AG08395 (cell line): ENCODE data around the gene ZSCAN5A.
"Not testable (repeated sequence)": the region's sequence is repeated elsewhere in the genome, so short reads cannot be mapped to it uniquely, and the experiment has no call there.

Experiments
- DNase-seq: peaks from one replicate; pipeline ENCODE4 v3.0.0; 2012; ENCODE audit warnings: mixed read lengths, low spot score

Gene ZSCAN5A

GRCh38 chr19:56209091-56209490 lies 105.5 kb downstream of the ZSCAN5A start:
- DNase-seq, result no peak

- DNase-seq, result not testable (repeated sequence)
These were observed 107.1 kb downstream of the ZSCAN5A start for GRCh38 chr19:56207581-56207980.

GRCh38 chr19:56201973-56202372 lies 112.7 kb downstream of the ZSCAN5A start, which contains the start of gene ZSCAN5C:
Gene ZSCAN5C, plus strand, starts transcription at chr19:56202273. Its CDS starts 3,641 bp downstream, at chr19:56205914.
- no peak for DNase-seq

- no peak for DNase-seq
These were observed 115.0 kb downstream of the ZSCAN5A start for GRCh38 chr19:56199687-56200086.

GRCh38 chr19:56197646-56198045 lies 117.0 kb downstream of the ZSCAN5A start, which contains the start of gene ZSCAN5B:
Gene ZSCAN5B, minus strand, starts transcription at chr19:56197783. Its CDS starts 4,731 bp downstream, at chr19:56193052.
- DNase-seq, result not testable (repeated sequence)

- no peak for DNase-seq
These were observed 120.5 kb downstream of the ZSCAN5A start for GRCh38 chr19:56193981-56194640.

GRCh38 chr19:56191711-56192110 lies 122.9 kb downstream of the ZSCAN5A start:
- DNase-seq, result no peak

- no peak for DNase-seq
These were observed 123.5 kb downstream of the ZSCAN5A start for GRCh38 chr19:56191115-56191514.

- no peak for DNase-seq
These were observed 124.9 kb downstream of the ZSCAN5A start for GRCh38 chr19:56189785-56190184.

- DNase-seq, result no peak
These were observed 136.9 kb downstream of the ZSCAN5A start for GRCh38 chr19:56177564-56178243.

- DNase-seq, result no peak
These were observed 137.8 kb downstream of the ZSCAN5A start for GRCh38 chr19:56176881-56177280.

- not testable (repeated sequence) for DNase-seq
These were observed 138.3 kb downstream of the ZSCAN5A start for GRCh38 chr19:56176310-56176709.

GRCh38 chr19:56175861-56176307 lies 138.8 kb downstream of the ZSCAN5A start, which contains the start of gene GALP:
Gene GALP, plus strand, starts transcription at chr19:56176008. Its CDS starts 1,101 bp downstream, at chr19:56177109.
- not testable (repeated sequence) for DNase-seq

- DNase-seq, result no peak
These were observed 140.1 kb downstream of the ZSCAN5A start for GRCh38 chr19:56174550-56174949.

- DNase-seq, result no peak
These were observed 140.6 kb downstream of the ZSCAN5A start for GRCh38 chr19:56174086-56174485.
